ENCODE data around the gene TCF25.
A peak's percentile ranks its signal among the peaks of the same experiment; 100 is the strongest.

The TCF25 gene

DNA sequence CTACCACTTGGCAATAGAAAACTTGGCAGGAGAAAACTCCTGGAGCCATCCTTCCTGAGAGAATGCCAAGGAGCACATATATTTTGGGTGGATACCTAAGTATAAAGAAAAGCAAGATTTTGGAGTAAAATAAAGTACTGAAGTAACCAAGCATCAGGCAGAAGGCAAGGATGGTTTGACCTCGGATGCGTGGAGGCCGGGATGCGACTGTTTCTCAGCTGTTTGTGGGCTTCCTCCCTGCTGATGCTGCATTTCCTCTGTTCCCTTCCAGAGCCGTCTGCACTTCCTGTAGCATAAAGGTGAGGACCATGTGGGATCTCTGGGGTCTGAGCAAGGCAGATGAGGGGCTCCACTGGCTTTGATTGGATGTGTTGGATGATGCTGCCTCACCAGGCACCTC, 5.5 kb upstream of the TCF25 start:
- Histone ChIP-seq H3K27me3 (ENCODE audit: insufficient read depth, low read depth) (no peaks in the 10 kb centered on the region), H3K4me3 (IDR thresholded peaks at IDR 0.05; ENCODE audit: insufficient read depth, low read depth, low read length) (no peak overlapping the region)

DNA sequence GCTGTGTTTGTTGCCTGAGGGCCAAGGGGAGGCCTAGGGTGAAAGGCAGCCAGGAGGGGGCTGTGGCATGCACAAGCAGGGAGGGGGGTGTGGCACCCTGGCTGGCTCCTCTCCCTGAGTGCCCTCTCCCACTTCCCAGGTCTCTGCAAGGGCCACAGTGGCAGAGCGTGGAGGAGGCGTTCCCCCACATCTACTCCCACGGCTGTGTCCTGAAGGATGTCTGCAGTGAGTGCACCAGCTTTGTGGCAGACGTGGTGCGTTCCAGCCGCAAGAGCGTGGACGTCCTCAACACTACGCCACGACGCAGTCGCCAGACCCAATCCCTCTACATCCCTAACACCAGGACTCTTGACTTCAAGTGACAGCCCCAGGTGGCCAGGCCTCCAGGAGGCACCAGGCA, 3.5 kb upstream of the TCF25 start:
- Histone ChIP-seq H4K20me1 (ENCODE audit: insufficient read depth) (peaks cover 7% of the 10 kb centered on the region; the same call in 1 of the 2 replicates), H3K4me1 (ENCODE audit: low read depth, poor library complexity, severe bottlenecking) (peaks cover 29% of the 10 kb centered on the region), H3K4me3 (IDR thresholded peaks at IDR 0.05; ENCODE audit: insufficient read depth, low read depth, low read length) (no peak overlapping the region), H3K4me2 (no peak overlapping the region), H3K27ac (no peak overlapping the region), H3K27me3 (ENCODE audit: insufficient read depth, low read depth) (no peaks in the 10 kb centered on the region), H3K9ac (no peak overlapping the region), H3K36me3 (ENCODE audit: insufficient read depth) (peaks cover 6% of the 10 kb centered on the region; the same call in 1 of the 2 replicates), H2AFZ (ENCODE audit: low read depth) (no peak overlapping the region), H3K79me2 (ENCODE audit: insufficient read depth, low read depth) (peaks cover 14% of the 10 kb centered on the region)
- TF ChIP-seq, protein P1, sequence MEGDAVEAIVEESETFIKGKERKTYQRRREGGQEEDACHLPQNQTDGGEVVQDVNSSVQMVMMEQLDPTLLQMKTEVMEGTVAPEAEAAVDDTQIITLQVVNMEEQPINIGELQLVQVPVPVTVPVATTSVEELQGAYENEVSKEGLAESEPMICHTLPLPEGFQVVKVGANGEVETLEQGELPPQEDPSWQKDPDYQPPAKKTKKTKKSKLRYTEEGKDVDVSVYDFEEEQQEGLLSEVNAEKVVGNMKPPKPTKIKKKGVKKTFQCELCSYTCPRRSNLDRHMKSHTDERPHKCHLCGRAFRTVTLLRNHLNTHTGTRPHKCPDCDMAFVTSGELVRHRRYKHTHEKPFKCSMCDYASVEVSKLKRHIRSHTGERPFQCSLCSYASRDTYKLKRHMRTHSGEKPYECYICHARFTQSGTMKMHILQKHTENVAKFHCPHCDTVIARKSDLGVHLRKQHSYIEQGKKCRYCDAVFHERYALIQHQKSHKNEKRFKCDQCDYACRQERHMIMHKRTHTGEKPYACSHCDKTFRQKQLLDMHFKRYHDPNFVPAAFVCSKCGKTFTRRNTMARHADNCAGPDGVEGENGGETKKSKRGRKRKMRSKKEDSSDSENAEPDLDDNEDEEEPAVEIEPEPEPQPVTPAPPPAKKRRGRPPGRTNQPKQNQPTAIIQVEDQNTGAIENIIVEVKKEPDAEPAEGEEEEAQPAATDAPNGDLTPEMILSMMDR (conservative IDR thresholded peaks at IDR 0.05; ENCODE audit: low read depth, low read length), result no peak

More for the DNA sequence above, 5.5 kb upstream of the TCF25 start:
- no peaks in the 10 kb centered on the region for H4K20me1 ChIP-seq (ENCODE audit: insufficient read depth)
- 0 out of 2 replicates have a peak, but pooled peaks cover 7% of the 10 kb centered on the region for H3K79me2 ChIP-seq (ENCODE audit: insufficient read depth, low read depth)
- H3K4me1 ChIP-seq (ENCODE audit: low read depth, poor library complexity, severe bottlenecking), result peaks cover 40% of the 10 kb centered on the region
- TF ChIP-seq, protein P1 (conservative IDR thresholded peaks at IDR 0.05; ENCODE audit: low read depth, low read length), result no peak
- H3K27ac ChIP-seq, result no peak overlapping the region
- no peak overlapping the region for H3K9ac ChIP-seq
- H3K36me3 ChIP-seq (ENCODE audit: insufficient read depth), result no peaks in the 10 kb centered on the region
- no peak overlapping the region for H3K4me2 ChIP-seq
- no peak overlapping the region for H2AFZ ChIP-seq (ENCODE audit: low read depth)

DNA sequence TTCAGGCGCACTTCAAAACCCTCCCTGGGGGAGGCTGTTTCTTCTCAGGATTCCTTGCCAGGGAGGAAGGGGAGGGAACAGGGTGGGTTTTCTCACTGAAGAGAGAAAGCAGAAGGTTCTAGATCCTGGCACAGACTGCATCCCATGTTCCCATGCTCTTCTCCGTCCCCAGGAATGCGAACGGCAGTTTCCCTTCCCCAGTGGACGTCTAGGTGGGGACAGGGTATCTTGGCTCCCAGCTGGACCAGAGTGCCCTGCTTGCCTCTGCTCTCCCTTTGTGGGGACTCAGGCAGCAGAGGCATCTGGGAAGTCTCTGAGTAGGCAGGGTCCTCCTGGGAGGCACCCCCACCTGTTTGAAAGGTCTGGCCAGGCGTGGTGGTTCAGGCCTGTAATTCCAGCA, 3.0 kb upstream of the TCF25 start:
- no peaks in the 10 kb centered on the region for H3K27me3 ChIP-seq (ENCODE audit: insufficient read depth, low read depth)
- no peak overlapping the region for H3K4me2 ChIP-seq
- H2AFZ ChIP-seq (ENCODE audit: low read depth), result no peak overlapping the region
- H3K4me3 ChIP-seq (IDR thresholded peaks at IDR 0.05; ENCODE audit: insufficient read depth, low read depth, low read length), result no peak overlapping the region
- no peak overlapping the region for H3K9ac ChIP-seq
- no peak overlapping the region for H3K27ac ChIP-seq
- peaks cover 20% of the 10 kb centered on the region for H3K79me2 ChIP-seq (ENCODE audit: insufficient read depth, low read depth)
- H3K4me1 ChIP-seq (ENCODE audit: low read depth, poor library complexity, severe bottlenecking), result peaks cover 27% of the 10 kb centered on the region
- TF ChIP-seq, protein P1 (conservative IDR thresholded peaks at IDR 0.05; ENCODE audit: low read depth, low read length), result no peak
- peaks cover 10% of the 10 kb centered on the region; the same call in 1 of the 2 replicates for H3K36me3 ChIP-seq (ENCODE audit: insufficient read depth)
- H4K20me1 ChIP-seq (ENCODE audit: insufficient read depth), result peaks cover 7% of the 10 kb centered on the region; the same call in 1 of the 2 replicates

DNA sequence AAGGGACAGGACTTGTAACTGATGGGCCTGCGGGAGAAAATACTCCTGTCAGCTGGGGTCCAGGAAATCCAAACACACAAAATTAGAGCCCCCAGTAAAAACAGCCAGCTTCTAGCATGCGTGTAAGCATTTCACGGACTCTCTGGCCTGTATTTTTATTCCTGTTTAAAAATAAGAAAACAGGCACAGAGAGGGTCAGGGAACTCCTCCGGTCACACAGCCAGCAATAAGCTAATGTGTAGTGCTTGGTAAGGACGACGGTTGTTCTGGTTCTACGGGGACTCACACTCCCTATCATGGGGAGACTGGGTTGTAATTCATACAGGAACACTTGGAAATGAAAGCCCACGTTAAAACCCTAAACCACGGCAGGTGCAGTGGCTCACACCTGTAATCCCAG, 1.5 kb upstream of the TCF25 start:
- no peak overlapping the region for H3K4me3 ChIP-seq (IDR thresholded peaks at IDR 0.05; ENCODE audit: insufficient read depth, low read depth, low read length)
- peaks cover 34% of the 10 kb centered on the region for H3K79me2 ChIP-seq (ENCODE audit: insufficient read depth, low read depth)
- no peaks in the 10 kb centered on the region for H3K27me3 ChIP-seq (ENCODE audit: insufficient read depth, low read depth)
- H4K20me1 ChIP-seq (ENCODE audit: insufficient read depth), result peaks cover 7% of the 10 kb centered on the region; the same call in 1 of the 2 replicates
- H2AFZ ChIP-seq (ENCODE audit: low read depth), result no peak overlapping the region
- TF ChIP-seq, protein P1 (conservative IDR thresholded peaks at IDR 0.05; ENCODE audit: low read depth, low read length), result no peak
- peak overlapping the region; percentile 97 for H3K4me2 ChIP-seq
- no peak overlapping the region for H3K9ac ChIP-seq
- H3K27ac ChIP-seq, result no peak overlapping the region
- peaks cover 16% of the 10 kb centered on the region; the same call in 1 of the 2 replicates for H3K36me3 ChIP-seq (ENCODE audit: insufficient read depth)
- peaks cover 34% of the 10 kb centered on the region for H3K4me1 ChIP-seq (ENCODE audit: low read depth, poor library complexity, severe bottlenecking)
